SK-N-SH treated with all-trans-retinoic acid at 6 μM for 48 hours (cell line): ENCODE results near the gene ZNF511.

Source experiments
- ATAC-seq: fragments of 200-7000 bp; cut with Tn5 transposase; 3 replicates; pipeline ENCODE4 v1.9.1; 2020; ENCODE audit warnings: mild to moderate bottlenecking, moderate library complexity
- ARNTL ChIP-seq: fragments of 450-650 bp; formaldehyde crosslinking; IDR thresholded peaks from 2 replicates; pipeline ENCODE4 v1.5.0; 2020; ENCODE audit warnings: low read depth, mild to moderate bottlenecking, moderate library complexity, borderline replicate concordance
- BACH2 ChIP-seq: fragments of 250-450 bp; sonication (Bioruptor Pico); IDR thresholded peaks from 2 replicates; pipeline ENCODE4 v1.9.0; 2021; ENCODE audit warnings: mild to moderate bottlenecking, borderline replicate concordance
- CSDC2 ChIP-seq: fragments of 250-450 bp; sonication (Bioruptor Pico); IDR thresholded peaks from 2 replicates; pipeline ENCODE4 v1.5.0; 2020; ENCODE audit warnings: mild to moderate bottlenecking, moderate library complexity
- ESRRG ChIP-seq: fragments of 250-450 bp; sonication (Bioruptor Pico); IDR thresholded peaks from 2 replicates; pipeline ENCODE4 v1.6.1; 2021; ENCODE audit warnings: mild to moderate bottlenecking
- GLIS3 ChIP-seq: fragments of 250-450 bp; sonication (Bioruptor Pico); IDR thresholded peaks from 2 replicates; pipeline ENCODE4 v1.5.0; 2020; ENCODE audit warnings: mild to moderate bottlenecking, moderate library complexity
- ISL1 ChIP-seq: fragments of 250-450 bp; sonication (Bioruptor Pico); IDR thresholded peaks from 2 replicates; pipeline ENCODE4 v2.1.2; 2022; ENCODE audit warnings: mild to moderate bottlenecking, moderate library complexity
- OSR1 ChIP-seq: fragments of 250-450 bp; sonication (Bioruptor Pico); IDR thresholded peaks from 2 replicates; pipeline ENCODE4 v1.8.0; 2022; ENCODE audit warnings: moderate library complexity, mild to moderate bottlenecking, inconsistent platforms
- PPARA ChIP-seq: fragments of 250-450 bp; sonication (Bioruptor Pico); IDR thresholded peaks from 2 replicates; pipeline ENCODE4 v1.5.0; 2020; ENCODE audit warnings: mild to moderate bottlenecking, borderline replicate concordance
- RARB ChIP-seq: fragments of 250-450 bp; sonication (Bioruptor Pico); IDR thresholded peaks from 2 replicates; pipeline ENCODE4 v1.8.0; 2021; ENCODE audit warnings: mild to moderate bottlenecking, moderate library complexity
- SNAI2 ChIP-seq: fragments of 250-450 bp; sonication (Bioruptor Pico); IDR thresholded peaks from 2 replicates; pipeline ENCODE4 v1.5.0; 2020; ENCODE audit warnings: mild to moderate bottlenecking, moderate library complexity
- TCF4 ChIP-seq: fragments of 250-450 bp; sonication (Bioruptor Pico); IDR thresholded peaks from 2 replicates; pipeline ENCODE4 v1.8.0; 2021; ENCODE audit warnings: mild to moderate bottlenecking, moderate library complexity, borderline replicate concordance
- TOX ChIP-seq: fragments of 250-450 bp; sonication (Bioruptor Pico); IDR thresholded peaks from 2 replicates; pipeline ENCODE4 v1.8.0; 2021; ENCODE audit warnings: mild to moderate bottlenecking, moderate library complexity, borderline replicate concordance
- ZFP3 ChIP-seq: fragments of 250-450 bp; sonication (Bioruptor Pico); IDR thresholded peaks from 2 replicates; pipeline ENCODE4 v1.5.0; 2020; ENCODE audit warnings: mild to moderate bottlenecking, moderate library complexity
- ZFP30 ChIP-seq: fragments of 450-650 bp; formaldehyde crosslinking; IDR thresholded peaks from 2 replicates; pipeline ENCODE4 v1.5.0; 2022; ENCODE audit warnings: mild to moderate bottlenecking, moderate library complexity
- ZNF565 ChIP-seq: fragments of 450-650 bp; formaldehyde crosslinking; conservative IDR thresholded peaks from 2 replicates; pipeline ENCODE4 v1.5.0; 2020; ENCODE audit warnings: low read depth, mild to moderate bottlenecking, moderate library complexity
- ZNF70 ChIP-seq: fragments of 450-650 bp; formaldehyde crosslinking; IDR thresholded peaks from 2 replicates; pipeline ENCODE4 v1.5.0; 2020; ENCODE audit warnings: mild to moderate bottlenecking, moderate library complexity
- ZNF8 ChIP-seq: fragments of 450-650 bp; formaldehyde crosslinking; IDR thresholded peaks from 2 replicates; pipeline ENCODE4 v1.5.0; 2020; ENCODE audit warnings: mild to moderate bottlenecking, moderate library complexity
- TF ChIP-seq, protein P1 (sequence below): fragments of 250-450 bp; sonication (Bioruptor Pico); IDR thresholded peaks from 2 replicates; pipeline ENCODE4 v1.5.1; 2020; ENCODE audit warnings: low read depth, mild to moderate bottlenecking, moderate library complexity
- TF ChIP-seq, protein P2 (sequence below): fragments of 250-450 bp; sonication (Bioruptor Pico); IDR thresholded peaks from 2 replicates; pipeline ENCODE4 v1.5.0; 2020; ENCODE audit warnings: mild to moderate bottlenecking, moderate library complexity
- TF ChIP-seq, protein P3 (sequence below): fragments of 250-450 bp; sonication (Bioruptor Pico); IDR thresholded peaks from 2 replicates; pipeline ENCODE4 v1.5.1; 2021; ENCODE audit warnings: mild to moderate bottlenecking, moderate library complexity
- TF ChIP-seq, protein P4 (sequence below): fragments of 250-450 bp; sonication (Bioruptor Pico); IDR thresholded peaks from 2 replicates; pipeline ENCODE4 v1.8.0; 2021; ENCODE audit warnings: low read depth, mild to moderate bottlenecking, moderate library complexity, borderline replicate concordance
- TF ChIP-seq, protein P5 (sequence below): fragments of 250-450 bp; sonication (Bioruptor Pico); IDR thresholded peaks from 2 replicates; pipeline ENCODE4 v1.8.0; 2020; ENCODE audit warnings: mild to moderate bottlenecking, moderate library complexity, borderline replicate concordance

The ZNF511 gene

DNA sequence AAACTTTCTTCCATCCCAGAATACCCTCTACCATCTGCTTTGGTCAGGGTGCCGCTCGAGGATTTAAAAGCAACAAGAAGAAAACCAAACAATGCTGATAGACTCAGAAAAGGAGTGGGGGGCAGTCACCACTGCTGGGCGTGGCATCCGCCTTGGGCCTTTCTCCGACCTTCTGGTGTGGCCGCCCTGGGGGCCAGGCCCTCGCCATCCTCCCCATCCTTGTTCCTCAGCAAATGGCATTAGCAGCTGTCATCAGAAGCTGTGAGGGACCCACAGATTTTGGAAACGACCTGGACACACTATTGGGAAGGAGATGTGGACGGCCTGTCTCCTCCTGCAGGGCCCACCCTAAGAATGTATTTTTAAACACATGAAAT, 4.0 kb downstream of the ZNF511 start:
- no peak for ATAC-seq
- no peak for TF ChIP-seq ZNF70 (CRISPR knock-in tag)
- TF ChIP-seq, protein P1, sequence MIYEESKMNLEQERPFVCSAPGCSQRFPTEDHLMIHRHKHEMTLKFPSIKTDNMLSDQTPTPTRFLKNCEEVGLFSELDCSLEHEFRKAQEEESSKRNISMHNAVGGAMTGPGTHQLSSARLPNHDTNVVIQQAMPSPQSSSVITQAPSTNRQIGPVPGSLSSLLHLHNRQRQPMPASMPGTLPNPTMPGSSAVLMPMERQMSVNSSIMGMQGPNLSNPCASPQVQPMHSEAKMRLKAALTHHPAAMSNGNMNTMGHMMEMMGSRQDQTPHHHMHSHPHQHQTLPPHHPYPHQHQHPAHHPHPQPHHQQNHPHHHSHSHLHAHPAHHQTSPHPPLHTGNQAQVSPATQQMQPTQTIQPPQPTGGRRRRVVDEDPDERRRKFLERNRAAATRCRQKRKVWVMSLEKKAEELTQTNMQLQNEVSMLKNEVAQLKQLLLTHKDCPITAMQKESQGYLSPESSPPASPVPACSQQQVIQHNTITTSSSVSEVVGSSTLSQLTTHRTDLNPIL, result no peak
- TF ChIP-seq ZFP3 (CRISPR knock-in tag), result no peak
- TF ChIP-seq ZNF8 (CRISPR knock-in tag), result no peak
- TF ChIP-seq BACH2 (CRISPR knock-in tag), result no peak

DNA sequence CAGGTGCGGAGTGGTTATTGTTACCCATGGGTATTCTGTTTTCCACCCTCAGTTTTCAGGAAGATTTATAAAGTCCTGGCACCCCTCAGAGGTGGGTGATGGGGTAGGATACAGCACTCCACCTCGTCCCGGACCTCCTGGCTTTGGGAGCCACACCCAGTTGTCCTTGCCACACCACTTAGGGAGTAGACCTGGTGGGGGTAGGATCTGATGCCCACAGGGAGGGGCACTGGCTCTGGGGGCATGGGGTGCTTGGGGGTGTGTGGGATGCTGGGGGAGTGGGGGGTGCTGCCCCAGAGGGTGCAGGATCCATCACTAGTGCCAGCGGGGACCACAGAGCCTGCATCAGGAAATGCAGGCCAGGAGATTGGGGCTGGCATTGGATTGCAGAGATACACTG, 4.5 kb downstream of the ZNF511 start:
- no peak for ATAC-seq
- no peak for TF ChIP-seq GLIS3
- TF ChIP-seq, protein P2, sequence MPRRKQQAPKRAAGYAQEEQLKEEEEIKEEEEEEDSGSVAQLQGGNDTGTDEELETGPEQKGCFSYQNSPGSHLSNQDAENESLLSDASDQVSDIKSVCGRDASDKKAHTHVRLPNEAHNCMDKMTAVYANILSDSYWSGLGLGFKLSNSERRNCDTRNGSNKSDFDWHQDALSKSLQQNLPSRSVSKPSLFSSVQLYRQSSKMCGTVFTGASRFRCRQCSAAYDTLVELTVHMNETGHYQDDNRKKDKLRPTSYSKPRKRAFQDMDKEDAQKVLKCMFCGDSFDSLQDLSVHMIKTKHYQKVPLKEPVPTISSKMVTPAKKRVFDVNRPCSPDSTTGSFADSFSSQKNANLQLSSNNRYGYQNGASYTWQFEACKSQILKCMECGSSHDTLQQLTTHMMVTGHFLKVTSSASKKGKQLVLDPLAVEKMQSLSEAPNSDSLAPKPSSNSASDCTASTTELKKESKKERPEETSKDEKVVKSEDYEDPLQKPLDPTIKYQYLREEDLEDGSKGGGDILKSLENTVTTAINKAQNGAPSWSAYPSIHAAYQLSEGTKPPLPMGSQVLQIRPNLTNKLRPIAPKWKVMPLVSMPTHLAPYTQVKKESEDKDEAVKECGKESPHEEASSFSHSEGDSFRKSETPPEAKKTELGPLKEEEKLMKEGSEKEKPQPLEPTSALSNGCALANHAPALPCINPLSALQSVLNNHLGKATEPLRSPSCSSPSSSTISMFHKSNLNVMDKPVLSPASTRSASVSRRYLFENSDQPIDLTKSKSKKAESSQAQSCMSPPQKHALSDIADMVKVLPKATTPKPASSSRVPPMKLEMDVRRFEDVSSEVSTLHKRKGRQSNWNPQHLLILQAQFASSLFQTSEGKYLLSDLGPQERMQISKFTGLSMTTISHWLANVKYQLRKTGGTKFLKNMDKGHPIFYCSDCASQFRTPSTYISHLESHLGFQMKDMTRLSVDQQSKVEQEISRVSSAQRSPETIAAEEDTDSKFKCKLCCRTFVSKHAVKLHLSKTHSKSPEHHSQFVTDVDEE (CRISPR knock-in tag), result no peak
- TF ChIP-seq RARB (CRISPR knock-in tag), result no peak
- TF ChIP-seq, protein P3, sequence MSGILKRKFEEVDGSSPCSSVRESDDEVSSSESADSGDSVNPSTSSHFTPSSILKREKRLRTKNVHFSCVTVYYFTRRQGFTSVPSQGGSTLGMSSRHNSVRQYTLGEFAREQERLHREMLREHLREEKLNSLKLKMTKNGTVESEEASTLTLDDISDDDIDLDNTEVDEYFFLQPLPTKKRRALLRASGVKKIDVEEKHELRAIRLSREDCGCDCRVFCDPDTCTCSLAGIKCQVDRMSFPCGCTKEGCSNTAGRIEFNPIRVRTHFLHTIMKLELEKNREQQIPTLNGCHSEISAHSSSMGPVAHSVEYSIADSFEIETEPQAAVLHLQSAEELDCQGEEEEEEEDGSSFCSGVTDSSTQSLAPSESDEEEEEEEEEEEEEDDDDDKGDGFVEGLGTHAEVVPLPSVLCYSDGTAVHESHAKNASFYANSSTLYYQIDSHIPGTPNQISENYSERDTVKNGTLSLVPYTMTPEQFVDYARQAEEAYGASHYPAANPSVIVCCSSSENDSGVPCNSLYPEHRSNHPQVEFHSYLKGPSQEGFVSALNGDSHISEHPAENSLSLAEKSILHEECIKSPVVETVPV (CRISPR knock-in tag), result no peak
- no peak for TF ChIP-seq CSDC2 (CRISPR knock-in tag)
- no peak for TF ChIP-seq ZNF565 (CRISPR knock-in tag)
- no peak for TF ChIP-seq TCF4
- TF ChIP-seq SNAI2 (CRISPR knock-in tag), result no peak
- TF ChIP-seq ZNF70 (CRISPR knock-in tag), result no peak
- no peak for TF ChIP-seq ZNF8 (CRISPR knock-in tag)
- TF ChIP-seq, protein P4, sequence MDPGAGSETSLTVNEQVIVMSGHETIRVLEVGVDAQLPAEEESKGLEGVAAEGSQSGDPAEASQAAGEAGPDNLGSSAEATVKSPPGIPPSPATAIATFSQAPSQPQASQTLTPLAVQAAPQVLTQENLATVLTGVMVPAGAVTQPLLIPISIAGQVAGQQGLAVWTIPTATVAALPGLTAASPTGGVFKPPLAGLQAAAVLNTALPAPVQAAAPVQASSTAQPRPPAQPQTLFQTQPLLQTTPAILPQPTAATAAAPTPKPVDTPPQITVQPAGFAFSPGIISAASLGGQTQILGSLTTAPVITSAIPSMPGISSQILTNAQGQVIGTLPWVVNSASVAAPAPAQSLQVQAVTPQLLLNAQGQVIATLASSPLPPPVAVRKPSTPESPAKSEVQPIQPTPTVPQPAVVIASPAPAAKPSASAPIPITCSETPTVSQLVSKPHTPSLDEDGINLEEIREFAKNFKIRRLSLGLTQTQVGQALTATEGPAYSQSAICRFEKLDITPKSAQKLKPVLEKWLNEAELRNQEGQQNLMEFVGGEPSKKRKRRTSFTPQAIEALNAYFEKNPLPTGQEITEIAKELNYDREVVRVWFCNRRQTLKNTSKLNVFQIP (CRISPR knock-in tag), result no peak
- no peak for TF ChIP-seq ZFP30 (CRISPR knock-in tag)
- TF ChIP-seq OSR1, result no peak
- TF ChIP-seq ZFP3 (CRISPR knock-in tag), result no peak

DNA sequence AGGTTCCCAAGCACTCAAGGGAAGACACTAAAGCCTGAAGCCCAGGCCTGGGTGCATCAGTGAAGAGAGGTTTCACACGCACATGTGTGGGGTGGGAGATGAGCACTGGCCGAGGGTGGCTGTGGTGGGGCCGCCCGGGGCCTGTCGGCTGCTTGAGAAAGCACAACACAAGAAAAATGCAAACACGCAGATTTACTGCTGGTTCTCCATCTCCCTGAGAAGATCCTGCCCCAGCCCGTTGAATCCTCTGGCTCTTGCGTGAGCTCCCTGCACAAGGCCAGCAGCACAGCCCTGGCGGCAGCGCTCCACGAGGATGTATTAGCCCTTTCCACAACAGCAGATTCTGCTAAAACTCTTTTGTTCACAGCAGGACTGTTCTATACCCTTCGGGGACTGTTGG, 6.2 kb downstream of the ZNF511 start:
- ATAC-seq, result no peak
- TF ChIP-seq TCF4, result no peak
- TF ChIP-seq ZFP30 (CRISPR knock-in tag), result no peak
- TF ChIP-seq ARNTL (CRISPR knock-in tag), result no peak
- no peak for TF ChIP-seq ZFP3 (CRISPR knock-in tag)
- TF ChIP-seq CSDC2 (CRISPR knock-in tag), result no peak
- TF ChIP-seq, protein P5, sequence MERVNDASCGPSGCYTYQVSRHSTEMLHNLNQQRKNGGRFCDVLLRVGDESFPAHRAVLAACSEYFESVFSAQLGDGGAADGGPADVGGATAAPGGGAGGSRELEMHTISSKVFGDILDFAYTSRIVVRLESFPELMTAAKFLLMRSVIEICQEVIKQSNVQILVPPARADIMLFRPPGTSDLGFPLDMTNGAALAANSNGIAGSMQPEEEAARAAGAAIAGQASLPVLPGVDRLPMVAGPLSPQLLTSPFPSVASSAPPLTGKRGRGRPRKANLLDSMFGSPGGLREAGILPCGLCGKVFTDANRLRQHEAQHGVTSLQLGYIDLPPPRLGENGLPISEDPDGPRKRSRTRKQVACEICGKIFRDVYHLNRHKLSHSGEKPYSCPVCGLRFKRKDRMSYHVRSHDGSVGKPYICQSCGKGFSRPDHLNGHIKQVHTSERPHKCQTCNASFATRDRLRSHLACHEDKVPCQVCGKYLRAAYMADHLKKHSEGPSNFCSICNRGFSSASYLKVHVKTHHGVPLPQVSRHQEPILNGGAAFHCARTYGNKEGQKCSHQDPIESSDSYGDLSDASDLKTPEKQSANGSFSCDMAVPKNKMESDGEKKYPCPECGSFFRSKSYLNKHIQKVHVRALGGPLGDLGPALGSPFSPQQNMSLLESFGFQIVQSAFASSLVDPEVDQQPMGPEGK (CRISPR knock-in tag), result no peak
- no peak for TF ChIP-seq GLIS3
- TF ChIP-seq ISL1 (CRISPR knock-in tag), result no peak
- TF ChIP-seq RARB (CRISPR knock-in tag), result no peak
- no peak for TF ChIP-seq ZNF8 (CRISPR knock-in tag)
- no peak for TF ChIP-seq TOX (CRISPR knock-in tag)
- TF ChIP-seq, protein P4 (CRISPR knock-in tag), result no peak
- no peak for TF ChIP-seq ESRRG
- no peak for TF ChIP-seq ZNF565 (CRISPR knock-in tag)
- TF ChIP-seq PPARA (CRISPR knock-in tag), result no peak
- TF ChIP-seq, protein P3 (CRISPR knock-in tag), result no peak
- no peak for TF ChIP-seq ZNF70 (CRISPR knock-in tag)
- TF ChIP-seq, protein P1, result no peak
- no peak for TF ChIP-seq OSR1
